Astrocyte (in vitro differentiated cells and primary cell): ENCODE data around the gene TRAF3IP3. TPM values are rescaled to one million over a fixed set of nuclear protein-coding genes. Genes with fewer than 3 reads are reported as not detected.
A peak's percentile ranks its signal among the peaks of the same experiment; 100 is the strongest.
"Not testable (repeated sequence)": the region's sequence is repeated elsewhere in the genome, so short reads cannot be mapped to it uniquely, and the experiment has no call there.

Experiments used
- DNase-seq: peaks from one replicate; pipeline ENCODE4 v3.0.0-alpha.2; 2010; ENCODE audit warnings: low read depth
- FAIRE-seq: peaks from 2 replicates; lab custom pipeline; 2011; peaks lifted over from hg19 to GRCh38; lab: Jason Lieb, UNC
- H2AFZ ChIP-seq: 2 replicates; pipeline ENCODE4 v1.6.0; 2012; ENCODE audit warnings: low read depth, low read length, inconsistent platforms
- H3K27ac ChIP-seq: 2 replicates; pipeline ENCODE4 v1.5.1; 2011; ENCODE audit warnings: low read depth, low read length, inconsistent platforms
- H3K27me3 ChIP-seq: 2 replicates; pipeline ENCODE4 v1.6.0; 2011; ENCODE audit warnings: low read length, inconsistent platforms; ENCODE audit not compliant: insufficient read depth
- H3K36me3 ChIP-seq: 2 replicates; pipeline ENCODE4 v1.5.1; 2011; ENCODE audit warnings: low read length, inconsistent platforms; ENCODE audit not compliant: insufficient read depth
- H3K4me1 ChIP-seq: 2 replicates; pipeline ENCODE4 v1.5.1; 2011; ENCODE audit warnings: low read length, inconsistent platforms; ENCODE audit not compliant: insufficient read depth
- H3K4me2 ChIP-seq: 2 replicates; pipeline ENCODE4 v1.6.0; 2012; ENCODE audit warnings: low read length, inconsistent platforms
- H3K4me3 ChIP-seq: 2 replicates; pipeline ENCODE4 v1.5.1; 2011; ENCODE audit warnings: low read depth, mild to moderate bottlenecking, low read length, inconsistent platforms; ENCODE audit not compliant: insufficient read depth
- H3K79me2 ChIP-seq: 2 replicates; pipeline ENCODE4 v1.6.0; 2012; ENCODE audit warnings: mild to moderate bottlenecking, low read length, inconsistent platforms; ENCODE audit not compliant: insufficient read depth
- H3K9ac ChIP-seq: 2 replicates; pipeline ENCODE4 v1.6.0; 2012; ENCODE audit warnings: mild to moderate bottlenecking, low read length, inconsistent platforms
- H3K9me3 ChIP-seq: 2 replicates; pipeline ENCODE4 v1.5.1; 2012; ENCODE audit warnings: low read depth, mild to moderate bottlenecking, low read length, inconsistent platforms; ENCODE audit not compliant: insufficient read depth
- H4K20me1 ChIP-seq: 2 replicates; pipeline ENCODE4 v1.6.0; 2012; ENCODE audit warnings: low read length, inconsistent platforms; ENCODE audit not compliant: insufficient read depth
- H3K27ac Mint-ChIP-seq: one replicate; pipeline ENCODE4 v1.8.0; 2021; ENCODE audit warnings: mild to moderate bottlenecking, mixed read lengths; ENCODE audit not compliant: unreplicated experiment
- H3K27me3 Mint-ChIP-seq: one replicate; pipeline ENCODE4 v1.8.0; 2021; ENCODE audit warnings: low read depth, mixed read lengths; ENCODE audit not compliant: unreplicated experiment
- H3K36me3 Mint-ChIP-seq: one replicate; pipeline ENCODE4 v1.8.0; 2021; ENCODE audit warnings: low read depth, mixed read lengths; ENCODE audit not compliant: unreplicated experiment
- H3K4me1 Mint-ChIP-seq: one replicate; pipeline ENCODE4 v1.8.0; 2021; ENCODE audit warnings: low read depth, mixed read lengths; ENCODE audit not compliant: unreplicated experiment
- H3K4me3 Mint-ChIP-seq: one replicate; pipeline ENCODE4 v1.8.0; 2021; ENCODE audit warnings: mild to moderate bottlenecking, moderate library complexity, mixed read lengths; ENCODE audit not compliant: unreplicated experiment
- H3K9me3 Mint-ChIP-seq: one replicate; pipeline ENCODE4 v1.8.0; 2021; ENCODE audit warnings: mild to moderate bottlenecking, mixed read lengths; ENCODE audit not compliant: unreplicated experiment
- EZH2 ChIP-seq: IDR thresholded peaks from 2 replicates; pipeline ENCODE4 v1.6.1; 2012; ENCODE audit warnings: mild to moderate bottlenecking, low read length, inconsistent platforms; ENCODE audit not compliant: insufficient read depth
- total RNA-seq: library from RNA; stranded (reverse); gene quantifications from 2 replicates; pipeline ENCODE4 v1.2.1, GENCODE V29; 2021
- TF ChIP-seq, protein P1 (sequence below): IDR thresholded peaks from 2 replicates; pipeline ENCODE4 v1.5.1; 2011; ENCODE audit warnings: low read depth, mild to moderate bottlenecking, inconsistent platforms, low read length, moderate library complexity; ENCODE audit not compliant: insufficient read depth

Gene TRAF3IP3
- total RNA-seq, 1 donor from 2014 or later: not detected

DNA sequence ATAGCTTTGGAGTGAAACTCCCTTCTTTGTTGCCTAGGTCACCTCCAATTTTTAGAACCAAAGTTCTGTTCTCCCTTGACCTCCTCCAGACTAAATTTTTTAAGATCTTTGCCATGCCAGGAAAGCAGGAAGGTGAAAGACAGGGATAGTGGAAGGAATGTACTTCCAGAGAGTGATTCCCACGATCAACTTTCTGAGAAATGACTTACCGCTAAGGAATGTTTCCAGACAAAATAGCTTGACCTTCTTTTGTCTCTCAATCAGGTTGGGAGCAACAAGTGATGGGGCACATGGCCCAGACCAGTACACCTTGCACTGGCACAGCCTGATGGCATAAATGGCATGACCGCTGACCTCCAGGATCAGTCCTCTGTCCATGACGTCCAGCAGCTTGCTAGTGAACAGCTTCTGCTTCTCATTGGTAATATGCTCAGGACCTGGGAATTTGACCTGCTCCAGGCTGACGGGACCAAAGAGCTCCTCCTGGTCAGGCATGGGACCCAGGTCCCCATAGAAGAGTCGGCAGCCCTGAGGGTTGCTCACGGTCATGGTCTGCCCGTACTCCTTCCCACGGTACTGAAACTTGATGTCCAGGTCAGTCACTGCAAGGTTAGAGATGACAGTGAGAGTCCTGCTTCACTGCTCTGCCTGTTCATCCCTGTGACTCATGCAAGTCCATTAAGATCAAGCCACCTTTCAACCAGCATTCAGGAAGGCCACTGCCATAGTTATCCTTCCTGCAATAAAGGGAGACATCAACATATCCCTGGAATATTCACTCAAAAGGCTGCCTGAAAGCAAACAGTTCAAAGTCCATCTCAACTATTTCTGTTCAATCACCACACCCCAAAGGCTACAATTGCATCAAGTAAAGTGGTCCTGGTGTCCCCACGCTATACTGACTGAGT is 34.7 kb downstream of the TRAF3IP3 start:
- no peaks in the 10 kb centered on the region for H4K20me1 ChIP-seq
- Mint-ChIP-seq H3K27ac (peak overlapping the region; percentile 55), H3K27me3 (no peaks in the 10 kb centered on the region), H3K36me3 (peaks cover 30% of the 10 kb centered on the region), H3K4me1 (peaks cover 7% of the 10 kb centered on the region), H3K9me3 (no peaks in the 10 kb centered on the region), H3K4me3 (no peak overlapping the region)
- DNase-seq (no peak), FAIRE-seq (no peak)
- H2AFZ ChIP-seq: no peak overlapping the region
- H3K4me3 ChIP-seq: no peak overlapping the region
- TF ChIP-seq, protein P1, sequence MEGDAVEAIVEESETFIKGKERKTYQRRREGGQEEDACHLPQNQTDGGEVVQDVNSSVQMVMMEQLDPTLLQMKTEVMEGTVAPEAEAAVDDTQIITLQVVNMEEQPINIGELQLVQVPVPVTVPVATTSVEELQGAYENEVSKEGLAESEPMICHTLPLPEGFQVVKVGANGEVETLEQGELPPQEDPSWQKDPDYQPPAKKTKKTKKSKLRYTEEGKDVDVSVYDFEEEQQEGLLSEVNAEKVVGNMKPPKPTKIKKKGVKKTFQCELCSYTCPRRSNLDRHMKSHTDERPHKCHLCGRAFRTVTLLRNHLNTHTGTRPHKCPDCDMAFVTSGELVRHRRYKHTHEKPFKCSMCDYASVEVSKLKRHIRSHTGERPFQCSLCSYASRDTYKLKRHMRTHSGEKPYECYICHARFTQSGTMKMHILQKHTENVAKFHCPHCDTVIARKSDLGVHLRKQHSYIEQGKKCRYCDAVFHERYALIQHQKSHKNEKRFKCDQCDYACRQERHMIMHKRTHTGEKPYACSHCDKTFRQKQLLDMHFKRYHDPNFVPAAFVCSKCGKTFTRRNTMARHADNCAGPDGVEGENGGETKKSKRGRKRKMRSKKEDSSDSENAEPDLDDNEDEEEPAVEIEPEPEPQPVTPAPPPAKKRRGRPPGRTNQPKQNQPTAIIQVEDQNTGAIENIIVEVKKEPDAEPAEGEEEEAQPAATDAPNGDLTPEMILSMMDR: no peak
- no peak for TF ChIP-seq EZH2
- H3K4me2 ChIP-seq: no peak overlapping the region
- H3K36me3 ChIP-seq: no peaks in the 10 kb centered on the region
- H3K9ac ChIP-seq: no peak overlapping the region
- no peaks in the 10 kb centered on the region for H3K9me3 ChIP-seq
- H3K79me2 ChIP-seq: no peaks in the 10 kb centered on the region
- no peak overlapping the region for H3K27ac ChIP-seq
- H3K27me3 ChIP-seq: no peaks in the 10 kb centered on the region
- no peaks in the 10 kb centered on the region for H3K4me1 ChIP-seq

DNA sequence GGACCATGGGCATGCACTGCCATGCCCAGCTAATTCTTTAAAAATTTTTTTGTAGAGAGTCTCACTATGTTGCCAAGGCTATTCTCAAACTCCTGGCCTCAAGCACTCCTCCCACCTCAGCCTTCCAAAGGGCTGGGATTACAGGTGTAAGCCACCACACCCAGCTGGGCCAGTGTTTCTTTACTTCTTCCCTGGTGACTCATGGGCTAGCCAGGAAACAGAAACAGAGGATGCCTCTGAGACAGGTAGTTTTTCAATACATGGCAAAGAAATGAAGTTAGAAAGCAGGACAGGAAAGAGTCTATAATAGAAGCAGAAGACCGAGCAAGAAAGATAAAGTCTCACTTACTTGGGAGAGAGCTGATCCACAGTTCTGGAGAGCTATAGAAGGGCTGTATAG is 36.1 kb downstream of the TRAF3IP3 start:
- peaks cover 30% of the 10 kb centered on the region for H3K36me3 Mint-ChIP-seq
- H3K27ac ChIP-seq: no peak overlapping the region
- no peak overlapping the region for H3K4me2 ChIP-seq
- TF ChIP-seq EZH2: no peak
- TF ChIP-seq, protein P1: no peak
- H3K4me1 Mint-ChIP-seq: peaks cover 7% of the 10 kb centered on the region
- H3K9ac ChIP-seq: no peak overlapping the region
- H3K36me3 ChIP-seq: no peaks in the 10 kb centered on the region
- FAIRE-seq: no peak
- no peak overlapping the region for H2AFZ ChIP-seq
- no peaks in the 10 kb centered on the region for H3K79me2 ChIP-seq
- DNase-seq: no peak
- H3K27me3 Mint-ChIP-seq: no peaks in the 10 kb centered on the region
- no peaks in the 10 kb centered on the region for H3K27me3 ChIP-seq
- H3K4me3 ChIP-seq: no peak overlapping the region
- H4K20me1 ChIP-seq: no peaks in the 10 kb centered on the region
- H3K27ac Mint-ChIP-seq: no peak overlapping the region
- no peaks in the 10 kb centered on the region for H3K4me1 ChIP-seq
- no peaks in the 10 kb centered on the region for H3K9me3 Mint-ChIP-seq
- no peaks in the 10 kb centered on the region for H3K9me3 ChIP-seq
- H3K4me3 Mint-ChIP-seq: no peak overlapping the region

DNA sequence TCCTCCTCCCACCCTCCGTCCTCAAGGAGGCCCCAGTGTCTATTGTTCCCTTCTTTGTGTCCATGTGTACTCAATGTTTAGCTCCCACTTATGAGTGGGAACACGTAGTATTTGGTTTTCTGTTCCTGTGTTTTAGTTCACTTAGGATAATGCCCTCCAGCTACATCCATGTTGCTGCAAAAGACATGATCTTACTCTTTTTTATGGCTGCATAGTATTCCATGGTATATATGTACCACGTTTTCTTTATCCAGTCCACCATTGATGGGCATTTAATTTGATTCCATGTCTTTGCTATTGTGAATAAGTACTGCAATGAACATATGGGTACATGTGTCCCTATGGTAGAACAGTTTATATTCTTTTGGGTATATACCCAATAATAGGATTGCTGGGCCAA is 37.9 kb downstream of the TRAF3IP3 start:
- not testable (repeated sequence) for H3K27ac Mint-ChIP-seq, H3K4me1 Mint-ChIP-seq, H4K20me1 ChIP-seq, H3K9ac ChIP-seq, H2AFZ ChIP-seq, H3K4me2 ChIP-seq, FAIRE-seq, H3K27me3 ChIP-seq, H3K4me1 ChIP-seq, H3K79me2 ChIP-seq, H3K4me3 Mint-ChIP-seq, H3K27me3 Mint-ChIP-seq, H3K9me3 Mint-ChIP-seq, H3K36me3 ChIP-seq, DNase-seq, H3K27ac ChIP-seq, H3K4me3 ChIP-seq, H3K9me3 ChIP-seq
- H3K36me3 Mint-ChIP-seq: peaks cover 36% of the 10 kb centered on the region
